Activated T-helper 17 cell treated with anti-CD3 and anti-CD28 coated beads, Interleukin-2, amount 50 U/mL, for 72 hours (primary cell): Measurements from ENCODE around the gene ELAC1. TPM values are rescaled to one million over a fixed set of nuclear protein-coding genes. Genes with fewer than 3 reads are reported as not detected.
"Not testable (repeated sequence)": the region's sequence is repeated elsewhere in the genome, so short reads cannot be mapped to it uniquely, and the experiment has no call there.

Experiments used
- ATAC-seq: fragments of 150-1000 bp; cut with Tn5 transposase; replicated peaks from 2 replicates; pipeline ENCODE4 v1.10.0; 2021; ENCODE audit warnings: mild to moderate bottlenecking, moderate library complexity
- H3K27ac Mint-ChIP-seq: one replicate; pipeline ENCODE4 v1.8.0; 2022; ENCODE audit warnings: mixed read lengths
- H3K27me3 Mint-ChIP-seq: one replicate; pipeline ENCODE4 v1.8.0; 2022; ENCODE audit warnings: mixed read lengths
- H3K36me3 Mint-ChIP-seq: one replicate; pipeline ENCODE4 v1.8.0; 2022; ENCODE audit warnings: low read depth, mild to moderate bottlenecking, mixed read lengths
- H3K4me1 Mint-ChIP-seq: one replicate; pipeline ENCODE4 v1.8.0; 2022; ENCODE audit warnings: mixed read lengths
- H3K4me3 Mint-ChIP-seq: one replicate; pipeline ENCODE4 v1.8.0; 2022; ENCODE audit warnings: mild to moderate bottlenecking, mixed read lengths
- H3K9me3 Mint-ChIP-seq: one replicate; pipeline ENCODE4 v1.8.0; 2022; ENCODE audit warnings: mixed read lengths
- total RNA-seq, 2 donors: library from RNA; stranded (reverse); gene quantifications; one replicate each; pipeline ENCODE4 v1.2.3, GENCODE V29; 2022

Gene ELAC1
- total RNA-seq, 2 donors from 2014 or later, result 1.1 to 3.5 TPM

DNA sequence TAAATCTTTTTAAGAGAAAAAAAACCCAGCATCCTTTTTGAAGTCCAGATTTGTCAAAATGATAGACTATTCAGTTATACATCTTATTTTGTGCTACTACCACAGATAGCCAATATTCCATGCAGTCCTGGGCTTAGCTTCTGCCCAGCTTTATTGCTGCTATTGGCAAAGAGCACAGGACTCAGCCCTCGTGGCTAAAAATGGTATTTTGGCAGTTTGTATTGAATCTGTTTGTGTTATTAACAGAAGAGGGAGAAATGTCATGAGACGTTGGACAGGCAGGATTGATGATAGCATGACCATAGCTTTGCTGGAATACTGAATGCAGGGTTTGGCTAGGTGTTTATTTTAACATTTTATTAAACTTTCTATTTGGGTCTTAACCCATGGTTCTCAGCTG, 19.4 kb downstream of the ELAC1 start:
- Mint-ChIP-seq H3K27ac (no peak overlapping the region), H3K9me3 (no peaks in the 10 kb centered on the region), H3K4me1 (no peaks in the 10 kb centered on the region), H3K27me3 (no peaks in the 10 kb centered on the region), H3K36me3 (peaks cover 29% of the 10 kb centered on the region), H3K4me3 (no peak overlapping the region)
- no peak for ATAC-seq

GRCh38 chr18:50989711-50990110, 21.9 kb downstream of the ELAC1 start:
- no peaks in the 10 kb centered on the region for H3K9me3 Mint-ChIP-seq
- H3K4me3 Mint-ChIP-seq, result no peak overlapping the region
- no peaks in the 10 kb centered on the region for H3K27me3 Mint-ChIP-seq
- no peak for ATAC-seq
- H3K27ac Mint-ChIP-seq, result no peak overlapping the region
- H3K36me3 Mint-ChIP-seq, result peaks cover 20% of the 10 kb centered on the region
- H3K4me1 Mint-ChIP-seq, result no peaks in the 10 kb centered on the region

DNA sequence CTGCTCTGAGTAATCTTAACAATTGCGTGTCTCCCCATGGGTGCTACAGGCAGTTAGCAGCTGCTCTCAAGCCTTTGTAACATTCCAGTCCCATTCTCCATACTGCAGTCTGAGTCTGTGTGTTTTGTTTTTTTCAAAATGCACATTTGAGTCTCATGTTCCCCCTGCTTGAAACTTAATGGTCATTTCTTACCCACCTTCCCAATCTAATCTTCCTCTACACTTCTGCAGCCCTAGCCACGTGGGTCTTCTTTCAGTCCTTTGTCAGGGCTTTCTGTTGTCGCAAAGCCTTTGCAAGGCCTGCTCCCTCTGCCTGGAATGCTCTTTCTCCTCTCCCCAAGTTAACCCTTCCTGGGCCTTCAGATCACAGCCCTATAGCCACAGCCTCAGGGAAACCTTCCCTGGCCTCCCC, 24.5 kb downstream of the ELAC1 start:
- Mint-ChIP-seq H3K36me3 (peaks cover 1% of the 10 kb centered on the region), H3K4me1 (no peaks in the 10 kb centered on the region), H3K27ac (no peak overlapping the region), H3K4me3 (no peak overlapping the region), H3K27me3 (no peaks in the 10 kb centered on the region), H3K9me3 (no peaks in the 10 kb centered on the region)
- ATAC-seq, result no peak

- ATAC-seq, result no peak
- Mint-ChIP-seq H3K9me3 (no peaks in the 10 kb centered on the region), H3K36me3 (no peaks in the 10 kb centered on the region), H3K27ac (no peak overlapping the region), H3K4me3 (no peak overlapping the region), H3K27me3 (no peaks in the 10 kb centered on the region), H3K4me1 (no peaks in the 10 kb centered on the region)
Observed at GRCh38 chr18:50994031-50994430, 26.2 kb downstream of the ELAC1 start.

DNA sequence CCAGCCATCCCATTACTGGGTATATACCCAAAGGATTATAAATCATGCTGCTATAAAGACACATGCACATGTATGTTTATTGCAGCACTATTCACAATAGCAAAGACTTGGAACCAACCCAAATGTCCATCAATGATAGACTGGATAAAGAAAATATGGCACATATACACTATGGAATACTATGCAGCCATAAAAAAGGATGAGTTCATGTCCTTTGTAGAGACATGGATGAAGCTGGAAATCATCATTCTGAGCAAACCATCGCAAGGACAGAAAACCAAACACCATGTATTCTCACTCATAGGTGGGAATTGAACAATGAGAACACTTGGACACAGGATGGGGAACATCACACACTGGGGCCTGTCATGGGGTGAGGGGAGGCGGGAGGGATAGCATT, 35.3 kb downstream of the ELAC1 start:
- H3K4me1 Mint-ChIP-seq, H3K36me3 Mint-ChIP-seq, H3K27ac Mint-ChIP-seq, H3K9me3 Mint-ChIP-seq, H3K4me3 Mint-ChIP-seq, ATAC-seq, H3K27me3 Mint-ChIP-seq: not testable (repeated sequence)

- Mint-ChIP-seq H3K36me3 (no peaks in the 10 kb centered on the region), H3K9me3 (no peaks in the 10 kb centered on the region), H3K4me3 (no peak overlapping the region), H3K27me3 (no peaks in the 10 kb centered on the region), H3K4me1 (no peaks in the 10 kb centered on the region), H3K27ac (no peak overlapping the region)
- ATAC-seq, result no peak
Observed at GRCh38 chr18:51006061-51006818, 38.4 kb downstream of the ELAC1 start.

- H3K27me3 Mint-ChIP-seq, result no peaks in the 10 kb centered on the region
- H3K36me3 Mint-ChIP-seq, result no peaks in the 10 kb centered on the region
- no peak overlapping the region for H3K27ac Mint-ChIP-seq
- no peaks in the 10 kb centered on the region for H3K9me3 Mint-ChIP-seq
- H3K4me1 Mint-ChIP-seq, result no peaks in the 10 kb centered on the region
- no peak overlapping the region for H3K4me3 Mint-ChIP-seq
- no peak for ATAC-seq
Observed at GRCh38 chr18:51006948-51007789, 39.3 kb downstream of the ELAC1 start.

- H3K27ac Mint-ChIP-seq, result no peak overlapping the region
- H3K4me1 Mint-ChIP-seq, result no peaks in the 10 kb centered on the region
- no peaks in the 10 kb centered on the region for H3K9me3 Mint-ChIP-seq
- no peaks in the 10 kb centered on the region for H3K36me3 Mint-ChIP-seq
- H3K27me3 Mint-ChIP-seq, result no peaks in the 10 kb centered on the region
- no peak overlapping the region for H3K4me3 Mint-ChIP-seq
- no peak for ATAC-seq
Observed at GRCh38 chr18:51007790-51008139, 39.9 kb downstream of the ELAC1 start.

DNA sequence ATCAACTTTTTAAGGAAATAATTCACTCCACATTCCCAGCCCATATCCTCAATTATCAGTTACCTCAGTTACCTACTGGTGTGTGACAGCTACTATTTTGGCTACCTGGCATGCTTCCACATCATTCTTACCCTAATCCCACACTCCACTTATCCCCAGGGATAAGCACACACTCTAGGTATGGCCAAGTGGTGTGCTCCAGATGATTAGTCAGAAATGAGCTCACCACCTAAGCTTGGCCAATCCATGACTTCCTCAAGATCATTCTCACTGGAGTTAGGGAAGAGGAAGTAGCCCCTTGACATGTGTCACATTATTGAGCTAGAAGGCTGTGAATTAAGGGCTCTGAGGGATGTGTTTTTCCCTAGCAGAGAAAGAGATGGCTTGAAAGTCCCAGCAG, 41.2 kb downstream of the ELAC1 start:
- H3K4me3 Mint-ChIP-seq, result no peak overlapping the region
- H3K9me3 Mint-ChIP-seq, result no peaks in the 10 kb centered on the region
- no peaks in the 10 kb centered on the region for H3K36me3 Mint-ChIP-seq
- no peaks in the 10 kb centered on the region for H3K27me3 Mint-ChIP-seq
- ATAC-seq, result no peak
- no peak overlapping the region for H3K27ac Mint-ChIP-seq
- no peaks in the 10 kb centered on the region for H3K4me1 Mint-ChIP-seq

- H3K27me3 Mint-ChIP-seq, result no peaks in the 10 kb centered on the region
- H3K36me3 Mint-ChIP-seq, result no peaks in the 10 kb centered on the region
- no peak overlapping the region for H3K4me3 Mint-ChIP-seq
- no peaks in the 10 kb centered on the region for H3K9me3 Mint-ChIP-seq
- H3K4me1 Mint-ChIP-seq, result no peaks in the 10 kb centered on the region
- no peak overlapping the region for H3K27ac Mint-ChIP-seq
- ATAC-seq, result no peak
Observed at GRCh38 chr18:51010218-51010617, 42.4 kb downstream of the ELAC1 start.

- Mint-ChIP-seq H3K4me3 (no peak overlapping the region), H3K27ac (no peak overlapping the region), H3K4me1 (no peaks in the 10 kb centered on the region), H3K9me3 (no peaks in the 10 kb centered on the region), H3K36me3 (no peaks in the 10 kb centered on the region), H3K27me3 (no peaks in the 10 kb centered on the region)
- no peak for ATAC-seq
Observed at GRCh38 chr18:51011709-51012108, 43.9 kb downstream of the ELAC1 start.

DNA sequence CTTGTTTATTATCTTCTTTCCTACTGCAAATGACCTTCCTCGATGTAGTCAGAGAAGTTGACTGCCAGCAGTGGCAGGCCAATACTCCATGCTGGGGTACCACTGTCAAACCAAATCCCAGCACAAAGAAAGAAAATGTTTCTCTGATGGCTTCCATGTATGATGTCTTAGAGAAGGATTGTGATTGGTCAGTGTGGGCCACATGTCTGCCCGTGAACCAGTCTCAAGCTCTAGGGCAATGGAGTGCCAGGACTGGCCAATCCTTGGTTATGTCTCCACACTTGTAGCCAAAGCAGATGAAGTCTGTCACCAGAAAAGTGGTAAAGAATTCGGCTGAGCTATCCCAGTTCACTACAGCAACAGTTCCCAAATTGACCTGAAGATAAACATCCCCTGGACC, 44.6 kb downstream of the ELAC1 start:
- no peaks in the 10 kb centered on the region for H3K36me3 Mint-ChIP-seq
- ATAC-seq, result no peak
- no peak overlapping the region for H3K4me3 Mint-ChIP-seq
- H3K27ac Mint-ChIP-seq, result no peak overlapping the region
- no peaks in the 10 kb centered on the region for H3K9me3 Mint-ChIP-seq
- H3K4me1 Mint-ChIP-seq, result no peaks in the 10 kb centered on the region
- no peaks in the 10 kb centered on the region for H3K27me3 Mint-ChIP-seq

DNA sequence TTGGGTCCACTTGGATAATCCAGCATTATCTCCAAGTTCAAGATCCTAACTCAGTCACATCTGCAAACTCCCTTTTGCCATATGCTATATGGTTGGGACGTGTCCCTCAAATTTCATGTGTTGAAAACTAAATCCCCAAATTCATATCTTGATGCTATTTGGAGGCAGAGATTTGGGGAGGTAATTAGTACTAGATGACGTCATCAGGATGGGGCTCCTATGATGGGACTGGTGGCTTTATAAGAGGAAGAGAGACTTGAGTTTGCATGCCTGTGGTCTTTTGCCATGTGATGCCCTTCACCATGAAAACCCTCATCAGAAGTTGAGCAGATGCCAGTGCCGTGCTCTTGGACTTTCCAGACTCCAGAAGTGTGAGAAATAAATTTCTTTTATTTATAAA, 45.4 kb downstream of the ELAC1 start:
- no peaks in the 10 kb centered on the region for H3K27me3 Mint-ChIP-seq
- H3K4me1 Mint-ChIP-seq, result no peaks in the 10 kb centered on the region
- H3K36me3 Mint-ChIP-seq, result no peaks in the 10 kb centered on the region
- no peak for ATAC-seq
- no peak overlapping the region for H3K4me3 Mint-ChIP-seq
- H3K27ac Mint-ChIP-seq, result no peak overlapping the region
- H3K9me3 Mint-ChIP-seq, result no peaks in the 10 kb centered on the region

- Mint-ChIP-seq H3K4me3 (no peak overlapping the region), H3K4me1 (no peaks in the 10 kb centered on the region), H3K27ac (no peak overlapping the region), H3K36me3 (no peaks in the 10 kb centered on the region), H3K27me3 (no peaks in the 10 kb centered on the region), H3K9me3 (no peaks in the 10 kb centered on the region)
- no peak for ATAC-seq
Observed at GRCh38 chr18:51017140-51017879, 49.5 kb downstream of the ELAC1 start.

GRCh38 chr18:51020536-51020935, 52.7 kb downstream of the ELAC1 start:
- no peaks in the 10 kb centered on the region for H3K4me1 Mint-ChIP-seq
- H3K9me3 Mint-ChIP-seq, result no peaks in the 10 kb centered on the region

More at GRCh38 chr18:51020536-51020935, 52.7 kb downstream of the ELAC1 start:
- H3K27ac Mint-ChIP-seq, result no peak overlapping the region
- ATAC-seq, result no peak
- no peaks in the 10 kb centered on the region for H3K36me3 Mint-ChIP-seq
- H3K27me3 Mint-ChIP-seq, result no peaks in the 10 kb centered on the region
- H3K4me3 Mint-ChIP-seq, result no peak overlapping the region
